NCI-H2171 treated with DMSO at 0.1 percent for 48 hours (cell line): ENCODE data around the gene UBAP1L.
"Not testable (repeated sequence)": the region's sequence is repeated elsewhere in the genome, so short reads cannot be mapped to it uniquely, and the experiment has no call there.

ENCODE experiments used
- DNase-seq: peaks from one replicate; lab custom pipeline; 2025; lab: John Stamatoyannopoulos, UW

Gene UBAP1L

GRCh38 chr15:65115086-65115485 lies at the start of gene UBAP1L:
Gene UBAP1L, minus strand, starts transcription at chr15:65115200. Its CDS starts 8,985 bp downstream, at chr15:65106215.
- peak; percentile 89 for DNase-seq

GRCh38 chr15:65164139-65164538 lies 49.1 kb upstream of the UBAP1L start:
- DNase-seq: no peak

DNA sequence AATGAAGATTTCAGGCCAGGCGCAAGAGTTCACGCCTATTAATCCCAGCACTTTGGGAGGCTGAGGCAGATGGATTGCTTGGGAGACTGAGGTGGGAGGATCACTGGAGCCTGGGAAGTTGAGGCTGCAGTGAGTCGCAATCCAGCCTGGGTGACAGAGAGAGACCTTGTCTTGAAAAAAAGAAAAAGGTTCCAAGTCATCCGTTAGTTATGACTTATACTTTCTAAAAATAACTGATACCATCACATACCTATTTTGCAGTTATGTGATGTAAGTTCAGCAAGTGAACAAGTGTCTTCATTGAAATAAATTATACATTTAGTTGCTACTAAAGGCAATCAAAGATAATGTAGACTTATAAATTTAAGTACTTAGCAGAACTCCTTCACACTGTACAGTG lies 48.0 kb upstream of the UBAP1L start:
- DNase-seq: no peak

GRCh38 chr15:65156692-65157091 lies 41.7 kb upstream of the UBAP1L start:
- DNase-seq: no peak

DNA sequence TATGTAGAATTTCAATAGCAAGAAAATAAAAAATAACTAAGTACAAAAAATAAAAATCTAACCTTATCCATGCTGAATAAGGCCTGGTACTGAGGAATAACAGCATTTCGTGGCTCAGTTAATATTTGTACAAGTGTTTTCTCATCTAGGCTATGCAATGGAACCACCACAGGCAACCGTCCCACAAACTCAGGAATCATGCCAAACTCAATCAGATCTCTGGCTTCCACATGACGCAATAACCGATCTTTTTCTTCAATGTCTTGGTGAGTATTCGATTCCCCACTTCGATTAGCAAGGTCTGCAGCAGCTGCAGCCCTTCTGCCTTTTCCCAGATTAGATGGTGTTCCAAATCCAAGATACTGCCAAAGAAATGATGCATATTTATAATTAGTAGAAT lies 39.7 kb upstream of the UBAP1L start:
- DNase-seq: no peak

- no peak for DNase-seq
Observed at GRCh38 chr15:65147902-65148301, 32.9 kb upstream of the UBAP1L start.

- no peak for DNase-seq
Observed at GRCh38 chr15:65146438-65146837, 31.4 kb upstream of the UBAP1L start.

DNA sequence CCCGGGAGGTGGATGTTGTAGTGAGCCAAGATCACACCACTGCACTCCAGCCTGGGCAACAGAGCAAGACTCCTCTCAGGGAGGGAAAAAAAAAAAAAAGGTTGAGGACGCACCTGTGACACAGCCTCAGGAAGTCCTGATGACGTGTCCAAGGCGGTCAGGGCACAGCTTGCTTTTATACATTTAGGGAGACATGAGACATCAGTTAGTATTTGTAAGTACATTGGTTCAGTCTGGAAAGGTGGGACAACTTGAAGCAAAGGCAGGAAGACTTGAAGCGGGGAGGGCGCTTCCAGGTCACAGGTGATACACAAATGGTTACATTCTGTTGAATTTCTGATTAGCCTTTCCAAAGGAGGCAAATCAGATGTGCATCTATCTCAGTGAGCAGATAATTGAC lies 23.6 kb upstream of the UBAP1L start:
- DNase-seq: not testable (repeated sequence)

- DNase-seq: not testable (repeated sequence)
Observed at GRCh38 chr15:65137893-65138292, 22.9 kb upstream of the UBAP1L start.

DNA sequence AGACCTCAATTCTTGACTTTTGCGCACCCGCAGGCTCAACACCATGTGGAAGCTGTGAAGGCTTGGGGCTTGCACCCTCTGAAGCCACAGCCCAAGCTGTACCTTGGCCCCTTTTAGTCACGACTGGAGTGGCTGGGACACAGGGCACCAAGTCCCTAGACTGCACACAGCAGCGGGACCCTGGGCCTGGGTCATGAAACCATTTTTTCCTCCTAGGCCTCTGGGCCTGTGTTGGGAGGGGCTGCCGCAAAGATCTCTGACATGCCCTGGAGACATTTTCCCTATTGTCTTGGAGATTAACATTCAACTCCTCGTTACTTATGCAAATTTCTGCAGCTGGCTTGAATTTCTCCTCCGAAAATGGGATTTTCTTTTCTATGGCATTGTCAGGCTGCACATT lies 22.1 kb upstream of the UBAP1L start:
- DNase-seq: not testable (repeated sequence)

GRCh38 chr15:65134538-65134937 lies 19.5 kb upstream of the UBAP1L start:
- no peak for DNase-seq

- DNase-seq: peak; percentile 98
Observed at GRCh38 chr15:65133548-65134200, 18.7 kb upstream of the UBAP1L start, which contains the start of gene PDCD7. Gene PDCD7, minus strand, starts transcription at chr15:65133808. Its CDS starts 27 bp downstream, at chr15:65133781.

DNA sequence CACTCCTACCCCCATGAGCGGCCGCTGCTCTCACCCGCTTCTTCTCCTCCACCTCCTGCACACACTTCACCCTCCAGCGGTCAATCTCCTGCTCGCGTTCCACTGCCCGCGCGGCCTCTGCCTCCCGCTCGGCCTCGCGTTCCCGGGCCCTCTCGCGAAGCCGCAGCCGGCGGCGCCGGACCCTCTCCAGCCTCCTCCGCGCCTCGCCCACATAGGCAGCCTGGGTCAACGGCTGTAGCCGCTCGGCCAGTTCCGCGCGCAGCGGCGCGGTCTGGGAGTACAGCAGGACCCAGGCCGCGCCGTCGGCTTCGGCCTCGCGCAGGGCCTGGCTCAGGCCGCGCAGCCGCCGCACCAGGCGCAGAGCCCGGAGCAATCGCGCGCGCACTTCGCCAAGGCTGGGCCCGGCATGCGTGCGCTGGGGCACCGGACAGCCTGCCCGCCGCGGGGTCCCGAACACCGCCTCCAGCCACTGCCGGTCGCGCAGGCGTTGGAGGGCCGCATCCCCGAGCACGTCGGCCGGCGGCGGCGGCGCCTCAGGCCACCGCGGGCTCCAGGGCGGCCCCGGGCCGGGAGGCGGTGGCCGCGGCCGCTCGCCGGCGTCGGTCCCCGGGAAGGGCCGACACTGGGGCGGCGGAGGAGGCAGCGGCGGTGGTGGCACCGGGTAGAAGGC lies 18.0 kb upstream of the UBAP1L start:
- no peak for DNase-seq

DNA sequence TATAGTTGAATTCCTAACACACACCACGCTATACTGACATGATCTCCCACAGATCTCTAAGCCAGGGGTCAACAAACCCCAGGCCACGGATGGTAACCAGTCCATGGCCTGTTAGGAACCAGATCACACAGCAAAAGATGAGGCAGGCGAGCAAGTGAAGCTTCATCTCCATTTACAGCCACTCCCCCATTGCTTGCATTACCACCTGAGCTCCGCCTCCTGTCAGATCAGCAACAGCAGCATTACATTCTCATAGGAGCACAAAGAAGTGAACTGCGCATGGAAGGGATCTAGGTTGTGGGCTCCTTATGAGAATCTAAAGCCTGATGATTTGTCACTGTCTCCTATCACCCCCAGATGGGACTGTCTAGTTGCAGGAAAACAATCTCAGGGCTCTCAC lies 15.9 kb upstream of the UBAP1L start:
- DNase-seq: no peak

GRCh38 chr15:65115542-65115941 lies 542 bp upstream of the UBAP1L start:
- DNase-seq: peak; percentile 79

GRCh38 chr15:65110676-65111292 lies 4.2 kb downstream of the UBAP1L start:
- no peak for DNase-seq

- no peak for DNase-seq
Observed at GRCh38 chr15:65106011-65106590, 8.9 kb downstream of the UBAP1L start.

- DNase-seq: no peak
Observed at GRCh38 chr15:65105038-65105437, 10.0 kb downstream of the UBAP1L start.

DNA sequence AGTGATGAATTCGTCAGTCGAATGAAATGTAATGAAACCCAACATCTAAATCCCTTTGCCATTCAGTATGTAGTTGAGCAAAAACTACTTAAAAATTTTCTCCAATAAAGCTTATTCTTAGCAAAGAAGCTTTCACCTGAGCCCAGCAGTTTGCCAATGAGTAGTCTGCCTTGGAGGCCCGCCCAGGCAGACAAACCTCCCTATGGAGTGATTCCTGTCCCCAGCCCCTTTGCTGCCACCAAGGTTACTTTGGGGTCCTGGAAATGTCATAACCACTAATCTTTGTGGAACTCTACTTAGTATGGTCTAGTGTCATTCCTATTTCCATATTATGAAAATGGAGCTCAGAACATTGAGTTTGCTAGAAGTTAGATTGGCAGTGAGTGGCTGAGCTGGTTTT lies 12.1 kb downstream of the UBAP1L start:
- DNase-seq: no peak

- DNase-seq: no peak
Observed at GRCh38 chr15:65101891-65102708, 12.9 kb downstream of the UBAP1L start.

- DNase-seq: no peak
Observed at GRCh38 chr15:65101411-65101890, 13.5 kb downstream of the UBAP1L start.

- no peak for DNase-seq
Observed at GRCh38 chr15:65100442-65100841, 14.6 kb downstream of the UBAP1L start.
